ENCODE data around the gene SLC25A21.

- TF ChIP-seq TAF1 (IDR thresholded peaks at IDR 0.05; ENCODE audit: borderline replicate concordance, low read depth, low read length) = no peak
- TF ChIP-seq POLR2A (IDR thresholded peaks at IDR 0.05; ENCODE audit: low read depth, low read length) = no peak
Observed at GRCh38 chr14:37172936-37173614, 669 bp upstream of the SLC25A21 start.
